Spleen (tissue), 7 donors: ENCODE data around the gene IGLL5.

ENCODE experiments used
- CTCF ChIP-seq, 11 experiments: fragments of 200-600 bp in 7 of 11; fragments of 450-650 bp in 4 of 11; sonication (generic) in 4 of 11; IDR thresholded peaks in 8 of 11; conservative IDR thresholded peaks in 3 of 11; 1 replicate in 7 of 11; 2 replicates in 4 of 11; pipeline versions ENCODE4 v1.4.0 to v1.8.0; 2016 to 2021; ENCODE audit warnings: antibody characterized with exemption in 11 of 11, inconsistent platforms in 4 of 11, mild to moderate bottlenecking in 1 of 11
- POLR2AphosphoS5 ChIP-seq, 3 donors: sonication (generic); formaldehyde crosslinking; IDR thresholded peaks; one replicate each; pipeline ENCODE4 v1.5.1; 2017; ENCODE audit warnings: antibody characterized with exemption in 3 of 3
- donor health status: DM: no; HTN: no; CAD: no; lungs with moderate emphysema.
- donor health status: DM: no; HTN: no; CAD: no.
- donor health status: DM: no; HTN: no; CAD: no.

- TF ChIP-seq CTCF (IDR thresholded peaks at IDR 0.05 in 8 of 11, conservative IDR thresholded peaks at IDR 0.05 in 3 of 11): no peak
- no peak for TF ChIP-seq POLR2AphosphoS5 (IDR thresholded peaks at IDR 0.05)
Measured at GRCh38 chr22:22881116-22882000, 6.3 kb upstream of the IGLL5 start.
